HEK293T (cell line): ENCODE measurements around the gene CAPZB.

Experiments
- CTCF ChIA-PET: fragments of 350-600 bp; formaldehyde crosslinking; extraction: SDS; loops from one replicate; lab custom pipeline; 2021; ENCODE audit warnings: antibody characterized with exemption, inconsistent platforms; lab: Yijun Ruan, JAX
- POLR2A ChIA-PET: fragments of 350-600 bp; formaldehyde crosslinking; extraction: SDS; loops from one replicate; lab custom pipeline; 2020; ENCODE audit warnings: antibody characterized with exemption, inconsistent platforms; lab: Yijun Ruan, JAX
- DNase-seq: peaks from one replicate; pipeline ENCODE4 v3.0.0; 2012; ENCODE audit warnings: mixed read lengths; ENCODE audit errors: extremely low spot score
- ARNT ChIP-seq: fragments of 450-650 bp; IDR thresholded peaks from 2 replicates; pipeline ENCODE4 v1.6.1; 2017; ENCODE audit warnings: mild to moderate bottlenecking
- BHLHE40 ChIP-seq: fragments of 450-650 bp; IDR thresholded peaks from 2 replicates; pipeline ENCODE4 v1.6.1; 2016; ENCODE audit warnings: mild to moderate bottlenecking, moderate library complexity, borderline replicate concordance
- CTBP1 ChIP-seq: fragments of 450-650 bp; IDR thresholded peaks from 2 replicates; pipeline ENCODE4 v1.6.1; 2016; ENCODE audit warnings: borderline replicate concordance
- ELF4 ChIP-seq: fragments of 450-650 bp; IDR thresholded peaks from 2 replicates; pipeline ENCODE4 v1.6.1; 2017; ENCODE audit warnings: antibody characterized with exemption
- FOXA1 ChIP-seq: fragments of 450-650 bp; IDR thresholded peaks from 2 replicates; pipeline ENCODE4 v1.6.1; 2016; ENCODE audit warnings: mild to moderate bottlenecking
- FOXK2 ChIP-seq: fragments of 450-650 bp; IDR thresholded peaks from 2 replicates; pipeline ENCODE4 v1.6.1; 2016; ENCODE audit warnings: mild to moderate bottlenecking
- FOXM1 ChIP-seq: fragments of 450-650 bp; IDR thresholded peaks from 2 replicates; pipeline ENCODE4 v1.6.1; 2017; ENCODE audit warnings: mild to moderate bottlenecking, borderline replicate concordance
- HDGF ChIP-seq: fragments of 450-650 bp; IDR thresholded peaks from 2 replicates; pipeline ENCODE4 v1.6.1; 2017; ENCODE audit warnings: antibody characterized with exemption, borderline replicate concordance
- L3MBTL2 ChIP-seq: fragments of 450-650 bp; conservative IDR thresholded peaks from 2 replicates; pipeline ENCODE4 v1.6.1; 2016; ENCODE audit warnings: mild to moderate bottlenecking
- LEF1 ChIP-seq: fragments of 450-650 bp; IDR thresholded peaks from 2 replicates; pipeline ENCODE4 v1.6.1; 2017; ENCODE audit warnings: mild to moderate bottlenecking, borderline replicate concordance
- NFRKB ChIP-seq: fragments of 450-650 bp; IDR thresholded peaks from 2 replicates; pipeline ENCODE4 v1.6.1; 2016; ENCODE audit warnings: mild to moderate bottlenecking, moderate library complexity
- PKNOX1 ChIP-seq: fragments of 450-650 bp; IDR thresholded peaks from 2 replicates; pipeline ENCODE4 v1.6.1; 2016
- SP1 ChIP-seq: fragments of 450-650 bp; IDR thresholded peaks from 2 replicates; pipeline ENCODE4 v1.6.1; 2017
- SUZ12 ChIP-seq: fragments of 450-650 bp; IDR thresholded peaks from 2 replicates; pipeline ENCODE4 v1.6.1; 2016; ENCODE audit warnings: mild to moderate bottlenecking
- TARDBP ChIP-seq: fragments of 450-650 bp; IDR thresholded peaks from 2 replicates; pipeline ENCODE4 v1.6.1; 2016
- ZNF384 ChIP-seq: fragments of 450-650 bp; IDR thresholded peaks from 2 replicates; pipeline ENCODE4 v1.6.1; 2016

Gene CAPZB

GRCh38 chr1:19427087-19427781, 58.1 kb downstream of the CAPZB start:
- TF ChIP-seq FOXM1: no peak
- TF ChIP-seq FOXA1: no peak
- TF ChIP-seq ARNT: no peak
- no peak for TF ChIP-seq ZNF384
- TF ChIP-seq ELF4: no peak
- TF ChIP-seq SUZ12: no peak
- no peak for TF ChIP-seq TARDBP
- TF ChIP-seq CTBP1: no peak
- TF ChIP-seq NFRKB: no peak
- TF ChIP-seq BHLHE40: no peak
- TF ChIP-seq HDGF: no peak
- TF ChIP-seq PKNOX1: no peak
- no peak for TF ChIP-seq LEF1
- no peak for TF ChIP-seq SP1
- TF ChIP-seq L3MBTL2: no peak
- TF ChIP-seq FOXK2: no peak
- POLR2A ChIA-PET: no interaction called here
- DNase-seq: no peak
- CTCF ChIA-PET: no interaction called here

DNA sequence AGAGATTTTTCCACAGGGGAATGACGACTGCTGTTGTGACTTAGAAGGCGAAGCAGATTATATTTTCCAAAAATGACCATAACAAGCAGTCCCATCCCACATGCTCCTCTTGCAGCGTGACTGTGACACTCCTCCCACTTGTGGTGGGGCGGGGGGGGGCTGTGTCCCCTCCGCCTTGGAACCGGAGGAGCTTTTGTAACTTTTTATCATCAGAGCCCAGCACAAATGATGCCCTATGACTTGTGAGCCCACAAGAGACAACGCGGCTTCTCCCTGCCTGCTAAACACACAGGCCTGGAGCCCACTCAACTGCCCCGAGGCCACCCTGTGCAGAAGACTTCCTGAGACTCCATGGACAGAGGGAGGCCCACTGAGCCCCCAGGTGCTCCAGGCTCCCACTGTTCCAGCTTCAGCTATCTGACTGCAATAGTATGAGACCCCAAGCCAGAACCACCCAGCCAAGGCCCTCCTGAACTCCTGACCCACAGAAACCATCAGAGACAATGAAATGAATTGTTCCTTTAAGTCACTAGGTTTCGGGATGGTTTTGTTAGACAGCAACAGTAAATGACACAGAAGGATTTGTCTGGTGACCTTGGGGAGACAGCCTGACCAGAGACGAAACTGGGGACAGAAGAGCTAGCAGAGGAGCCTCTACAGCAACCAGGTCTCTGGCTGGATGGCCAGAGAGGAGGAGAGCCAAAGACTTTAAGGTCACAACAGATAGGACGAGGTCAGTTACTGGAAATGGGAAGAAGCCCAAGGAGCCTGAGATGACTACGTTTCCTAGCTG, 58.8 kb downstream of the CAPZB start:
- POLR2A ChIA-PET: no interaction called here
- CTCF ChIA-PET: no interaction called here
- no peak for TF ChIP-seq ZNF384
- TF ChIP-seq PKNOX1: no peak
- TF ChIP-seq NFRKB: no peak
- TF ChIP-seq L3MBTL2: no peak
- DNase-seq: no peak

GRCh38 chr1:19425646-19426239, 59.6 kb downstream of the CAPZB start:
- no peak for DNase-seq
- CTCF ChIA-PET: no interaction called here
- POLR2A ChIA-PET: no interaction called here
- no peak for TF ChIP-seq LEF1
- TF ChIP-seq FOXA1: no peak
- no peak for TF ChIP-seq FOXM1
- TF ChIP-seq PKNOX1: no peak
- no peak for TF ChIP-seq BHLHE40
- TF ChIP-seq TARDBP: no peak
- no peak for TF ChIP-seq L3MBTL2
- TF ChIP-seq HDGF: no peak
- no peak for TF ChIP-seq FOXK2
- no peak for TF ChIP-seq ZNF384
- TF ChIP-seq SUZ12: no peak
- TF ChIP-seq ELF4: no peak
- no peak for TF ChIP-seq NFRKB
- no peak for TF ChIP-seq ARNT

DNA sequence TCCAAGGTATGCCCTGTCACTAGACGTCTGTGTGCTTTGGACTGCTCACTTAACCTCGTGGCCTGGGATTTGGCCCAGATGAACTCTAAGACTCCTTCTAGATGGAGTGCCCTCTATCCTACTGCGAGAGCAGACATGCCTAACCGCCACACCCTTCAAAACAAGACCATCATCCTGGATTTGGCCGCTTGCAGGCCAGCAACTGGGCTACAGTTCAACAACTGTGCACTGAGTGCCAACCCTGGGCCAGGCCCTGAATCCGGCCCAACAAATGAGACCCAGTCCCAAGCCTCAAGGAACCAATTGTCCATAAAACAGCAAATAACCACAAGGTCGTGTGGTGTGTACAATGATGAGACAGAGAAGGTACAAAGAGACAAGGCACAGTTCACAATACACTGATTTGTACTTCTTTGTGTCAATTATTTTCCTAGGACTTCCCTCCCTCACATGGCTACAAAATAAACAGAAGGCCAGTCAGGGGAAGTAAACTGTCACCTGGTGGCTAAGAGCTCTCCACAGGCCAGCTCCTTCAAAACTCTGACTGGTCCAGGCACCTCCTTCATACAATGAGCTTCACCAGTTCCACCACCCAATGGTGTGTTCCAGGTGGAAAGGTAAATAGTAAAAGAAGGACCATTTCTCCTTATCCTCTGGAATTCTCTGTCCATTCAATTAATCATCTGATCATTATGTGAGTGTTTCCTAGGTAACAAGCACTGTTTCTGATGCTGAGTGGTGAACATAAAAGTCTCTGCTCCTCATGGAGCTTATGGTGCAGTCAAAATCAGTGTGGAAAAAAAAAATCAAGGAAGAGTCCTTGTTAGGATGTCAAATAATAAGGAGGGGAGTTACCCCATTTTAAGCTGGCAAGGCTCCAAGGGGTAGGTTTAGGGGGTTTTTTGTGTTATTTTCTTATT, 60.4 kb downstream of the CAPZB start:
- ChIA-PET CTCF (no interaction called here), POLR2A (no interaction called here)
- TF ChIP-seq SUZ12: no peak
- TF ChIP-seq FOXM1: no peak
- TF ChIP-seq L3MBTL2: no peak
- no peak for TF ChIP-seq TARDBP
- TF ChIP-seq LEF1: no peak
- no peak for TF ChIP-seq HDGF
- no peak for TF ChIP-seq ARNT
- no peak for TF ChIP-seq BHLHE40
- TF ChIP-seq ZNF384: no peak
- no peak for TF ChIP-seq FOXA1
- TF ChIP-seq FOXK2: no peak
- no peak for TF ChIP-seq SP1
- TF ChIP-seq CTBP1: no peak
- TF ChIP-seq ELF4: no peak
- TF ChIP-seq NFRKB: no peak
- TF ChIP-seq PKNOX1: no peak
- DNase-seq: no peak

DNA sequence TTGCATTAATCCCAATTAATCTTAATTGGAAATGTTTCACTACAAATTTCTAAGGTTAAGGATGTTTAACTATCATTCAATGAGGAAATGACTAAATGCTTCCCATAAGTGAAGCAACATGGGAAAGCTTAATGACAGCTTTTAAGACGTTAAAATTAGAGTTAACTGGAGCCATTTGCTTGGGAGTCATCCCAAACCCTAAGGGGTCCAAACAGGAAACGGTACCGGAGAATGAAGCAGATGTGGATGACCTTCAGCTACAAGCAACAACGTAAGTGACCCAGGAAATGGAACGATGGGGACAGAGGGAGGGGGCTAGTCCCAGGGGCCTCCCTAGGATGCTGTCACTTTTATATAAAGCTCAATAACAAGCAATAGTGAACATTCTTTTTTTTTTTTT, 62.2 kb downstream of the CAPZB start:
- ChIA-PET POLR2A (no interaction called here), CTCF (no interaction called here)
- no peak for TF ChIP-seq ARNT
- no peak for DNase-seq
